ENCODE measurements around the gene RNF152.

DNA sequence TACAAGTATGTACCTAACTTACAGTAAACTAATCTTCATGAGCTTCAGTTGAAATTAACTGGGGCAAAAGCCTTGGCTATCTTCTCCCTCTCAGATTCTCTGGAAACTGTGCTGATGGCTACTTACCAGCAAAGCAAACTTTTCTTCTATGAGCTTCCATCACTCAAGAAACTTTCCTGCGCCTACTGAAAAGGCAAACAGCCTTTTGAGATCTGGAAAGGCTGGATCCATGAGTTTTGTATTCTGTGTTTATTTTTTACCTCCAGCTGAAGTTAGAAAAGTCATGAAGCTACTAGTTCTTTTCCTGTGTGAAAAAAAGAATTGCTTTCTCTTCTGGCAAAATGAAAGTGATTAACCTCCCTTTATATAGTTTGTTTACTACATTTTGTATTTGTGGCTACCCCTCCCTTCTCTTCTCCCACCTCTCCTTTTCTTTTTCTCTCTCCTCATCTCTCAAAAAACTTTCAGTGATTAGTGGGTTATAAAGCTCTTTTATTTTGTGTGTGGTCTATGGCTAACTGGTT, 49.2 kb upstream of the RNF152 start:
- no peak for TF ChIP-seq ZNF501 (CRISPR knock-in tag; IDR thresholded peaks at IDR 0.05)
- no peak for TF ChIP-seq ZNF569 (CRISPR knock-in tag; IDR thresholded peaks at IDR 0.05; ENCODE audit: borderline replicate concordance)
- TF ChIP-seq EZH2 (conservative IDR thresholded peaks at IDR 0.05; ENCODE audit: low read depth, low read length) = no peak
- no peak for TF ChIP-seq ZKSCAN1 (IDR thresholded peaks at IDR 0.05; ENCODE audit: low read length)
